Measurements from ENCODE around the gene GIT2. TPM values are rescaled to one million over a fixed set of nuclear protein-coding genes. Genes with fewer than 3 reads are reported as not detected.

GIT2 gene
- total RNA-seq, 2 donors from 2014 or later = 27.0 to 27.9 TPM

GRCh38 chr12:109950625-109951024 lies 45.5 kb downstream of the GIT2 start:
- Mint-ChIP-seq H3K9me3 (no peaks in the 10 kb centered on the region), H3K27ac (no peak overlapping the region), H3K4me1 (peaks cover 14% of the 10 kb centered on the region), H3K36me3 (ENCODE audit: low read depth) (peaks cover 61% of the 10 kb centered on the region), H3K4me3 (no peak overlapping the region), H3K27me3 (ENCODE audit: insufficient read depth) (no peaks in the 10 kb centered on the region)
- TF ChIP-seq CTCF (conservative IDR thresholded peaks at IDR 0.05) = no peak
- Histone ChIP-seq H3K27me3 (ENCODE audit: control insufficient read depth, insufficient read depth, low read length, poor library complexity, severe bottlenecking) (no peaks in the 10 kb centered on the region), H3K27ac (ENCODE audit: low read depth, low read length) (no peak overlapping the region), H3K36me3 (ENCODE audit: control insufficient read depth, insufficient read depth, low read length) (peaks cover 72% of the 10 kb centered on the region), H3K4me1 (ENCODE audit: control insufficient read depth, insufficient read depth, low read length) (peaks cover 4% of the 10 kb centered on the region), H3K4me3 (ENCODE audit: low read length) (no peak overlapping the region), H3K9me3 (ENCODE audit: control insufficient read depth, low read length) (no peaks in the 10 kb centered on the region), H3K9ac (ENCODE audit: extremely low read depth, low read length, poor library complexity, severe bottlenecking) (no peak overlapping the region)
- DNase-seq = peak; percentile 62

- H3K4me1 Mint-ChIP-seq = peaks cover 24% of the 10 kb centered on the region
- Histone ChIP-seq H3K4me3 (ENCODE audit: low read length) (no peak overlapping the region), H3K9ac (ENCODE audit: extremely low read depth, low read length, poor library complexity, severe bottlenecking) (no peak overlapping the region), H3K27me3 (ENCODE audit: control insufficient read depth, insufficient read depth, low read length, poor library complexity, severe bottlenecking) (no peaks in the 10 kb centered on the region), H3K36me3 (ENCODE audit: control insufficient read depth, insufficient read depth, low read length) (peaks cover 76% of the 10 kb centered on the region), H3K4me1 (ENCODE audit: control insufficient read depth, insufficient read depth, low read length) (peaks cover 4% of the 10 kb centered on the region), H3K9me3 (ENCODE audit: control insufficient read depth, low read length) (no peaks in the 10 kb centered on the region), H3K27ac (ENCODE audit: low read depth, low read length) (peak overlapping the region; percentile 3)
- peaks cover 49% of the 10 kb centered on the region for H3K36me3 Mint-ChIP-seq (ENCODE audit: low read depth)
- no peak for TF ChIP-seq CTCF (conservative IDR thresholded peaks at IDR 0.05)
- H3K27me3 Mint-ChIP-seq (ENCODE audit: insufficient read depth) = no peaks in the 10 kb centered on the region
- 93 to 100% methylated on average over 1 of the region's 1 CpG for WGBS, 2 experiments (ENCODE audit: insufficient coverage in 1 of 2, insufficient read length in 1 of 2)
- no peak overlapping the region for H3K4me3 Mint-ChIP-seq
- DNase-seq = no peak
- H3K9me3 Mint-ChIP-seq = no peaks in the 10 kb centered on the region
- H3K27ac Mint-ChIP-seq = no peak overlapping the region
Observed at GRCh38 chr12:109949089-109949488, 47.1 kb downstream of the GIT2 start.

- no peaks in the 10 kb centered on the region for H3K27me3 ChIP-seq (ENCODE audit: control insufficient read depth, insufficient read depth, low read length, poor library complexity, severe bottlenecking)
- Mint-ChIP-seq H3K4me3 (no peak overlapping the region), H3K27me3 (ENCODE audit: insufficient read depth) (no peaks in the 10 kb centered on the region), H3K36me3 (ENCODE audit: low read depth) (peaks cover 44% of the 10 kb centered on the region), H3K27ac (no peak overlapping the region), H3K9me3 (no peaks in the 10 kb centered on the region), H3K4me1 (peaks cover 24% of the 10 kb centered on the region)
- H3K4me3 ChIP-seq (ENCODE audit: low read length) = no peak overlapping the region
- H3K4me1 ChIP-seq (ENCODE audit: control insufficient read depth, insufficient read depth, low read length) = peaks cover 4% of the 10 kb centered on the region
- no peak overlapping the region for H3K9ac ChIP-seq (ENCODE audit: extremely low read depth, low read length, poor library complexity, severe bottlenecking)
- H3K9me3 ChIP-seq (ENCODE audit: control insufficient read depth, low read length) = no peaks in the 10 kb centered on the region
- TF ChIP-seq CTCF (conservative IDR thresholded peaks at IDR 0.05) = no peak
- peaks cover 74% of the 10 kb centered on the region for H3K36me3 ChIP-seq (ENCODE audit: control insufficient read depth, insufficient read depth, low read length)
- DNase-seq = no peak
- 87 to 93% methylated on average over 3 to 4 of the region's 4 CpGs for WGBS, 2 experiments (ENCODE audit: insufficient coverage in 1 of 2, insufficient read length in 1 of 2)
- H3K27ac ChIP-seq (ENCODE audit: low read depth, low read length) = peak overlapping the region; percentile 19
Observed at GRCh38 chr12:109948368-109948767, 47.8 kb downstream of the GIT2 start.

Data from endodermal cell (in vitro differentiated cells).